ENCODE measurements around the gene NALCN.

NALCN gene

DNA sequence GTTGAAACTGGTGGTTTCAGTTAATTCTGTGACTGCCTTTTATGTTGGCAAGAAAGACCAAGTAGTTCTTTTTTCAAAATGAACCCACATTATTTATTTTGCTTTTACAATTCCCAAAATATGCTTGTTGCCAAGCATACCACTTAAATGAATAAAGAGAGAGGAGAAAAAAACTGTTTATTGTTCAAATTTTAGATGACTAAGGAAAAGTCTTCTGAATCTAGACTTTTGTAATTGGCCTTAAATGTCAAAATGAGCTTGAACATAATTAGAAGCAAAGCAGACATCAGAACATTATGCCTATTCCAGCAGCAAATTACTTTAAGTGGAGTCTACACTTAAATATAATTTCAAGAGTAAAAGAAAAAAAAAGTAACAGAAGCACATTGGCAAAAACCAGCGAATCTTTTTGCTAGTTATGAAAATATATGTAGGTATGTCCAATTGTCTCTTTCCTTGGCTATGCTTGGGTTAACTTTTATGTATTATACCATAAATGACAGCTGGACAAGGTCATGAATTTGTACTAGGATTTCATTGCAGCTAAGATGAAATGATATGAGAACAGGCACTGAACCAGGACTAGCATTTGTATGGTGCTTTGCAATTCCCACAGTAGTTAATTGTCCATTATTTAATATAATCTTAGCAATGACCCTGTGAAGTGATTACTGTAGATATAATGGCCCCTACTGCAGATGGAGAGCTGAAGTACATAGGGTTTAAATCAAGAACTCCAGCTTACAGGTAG lies 211.9 kb downstream of the NALCN start:
- no peak for DNase-seq

DNA sequence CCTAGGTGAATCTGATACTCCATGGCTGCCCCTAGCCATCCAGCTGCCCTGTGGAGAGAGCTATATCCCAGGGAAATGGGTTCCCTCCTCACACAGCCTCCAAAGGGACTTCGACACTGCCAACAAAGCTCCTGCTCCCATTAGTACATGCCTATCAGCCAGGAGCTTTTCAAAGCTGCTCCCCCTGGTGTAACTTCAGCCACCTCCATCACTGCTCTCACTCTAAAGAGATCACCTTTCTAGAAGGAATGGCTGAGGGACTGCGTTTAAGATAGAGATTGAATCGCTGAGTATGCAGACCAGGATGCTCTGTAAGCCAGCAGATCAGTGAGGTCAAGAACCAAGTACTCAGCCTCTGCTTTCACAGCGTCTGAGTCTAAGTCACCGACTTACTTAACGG lies 213.7 kb downstream of the NALCN start:
- DNase-seq: no peak

DNA sequence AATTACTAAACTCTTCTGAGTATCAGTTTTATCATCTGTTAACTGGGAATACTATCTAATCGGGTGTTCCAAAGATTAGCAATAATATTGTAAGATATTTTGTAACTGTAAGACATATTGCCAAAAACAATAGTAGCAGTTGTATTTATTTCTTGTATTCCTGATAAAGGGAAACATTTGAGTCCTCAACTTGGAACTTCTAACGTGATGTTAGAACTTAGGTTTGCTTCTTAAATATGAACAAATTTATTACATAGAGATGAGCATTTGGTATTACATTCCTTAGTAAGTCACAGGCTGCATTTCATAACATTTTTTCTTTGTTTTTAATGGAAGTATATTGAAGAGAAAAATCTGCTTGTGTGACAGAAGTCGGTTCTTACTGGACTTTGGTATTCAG lies 225.3 kb downstream of the NALCN start:
- DNase-seq: no peak

DNA sequence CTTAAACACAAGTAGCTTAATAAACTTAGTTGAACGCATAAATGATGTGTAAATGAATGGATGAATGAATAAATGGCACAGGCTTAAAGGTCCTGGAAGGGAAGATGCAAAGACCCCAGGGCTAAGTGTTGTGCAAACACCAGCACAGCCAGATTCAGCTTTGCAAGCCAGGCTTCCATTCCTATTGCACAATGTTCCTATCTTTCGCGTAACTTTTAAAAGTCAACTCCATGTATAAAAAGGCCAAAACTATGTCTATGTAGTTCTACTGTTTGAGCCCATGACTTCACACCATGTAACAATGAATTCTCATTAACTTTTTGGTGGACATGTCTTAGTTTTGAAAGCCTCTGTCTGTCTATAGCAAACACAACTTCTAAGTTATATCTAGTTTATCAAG lies 226.0 kb downstream of the NALCN start:
- DNase-seq: no peak

DNA sequence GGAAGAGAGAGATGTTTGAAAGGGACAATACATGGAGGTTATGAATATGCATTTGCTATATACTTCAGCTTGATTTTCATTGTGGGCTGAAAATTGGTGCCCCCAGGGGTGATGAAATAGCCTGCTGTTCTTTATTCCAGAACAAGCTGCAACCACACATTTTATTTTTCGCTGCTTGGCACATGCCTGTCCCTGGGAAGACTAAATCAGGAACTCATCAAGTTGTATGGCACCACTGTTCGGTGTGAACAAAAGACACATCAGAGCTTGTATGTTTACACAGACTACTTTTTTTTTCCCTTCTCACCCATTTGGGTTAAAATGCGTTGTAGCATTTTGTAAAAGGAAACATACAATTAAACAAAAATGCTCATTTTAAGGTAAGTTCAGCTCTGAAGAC lies 230.7 kb downstream of the NALCN start:
- DNase-seq: peak in 3 of 14 donors; percentile 1 to 3 (median 2)

DNA sequence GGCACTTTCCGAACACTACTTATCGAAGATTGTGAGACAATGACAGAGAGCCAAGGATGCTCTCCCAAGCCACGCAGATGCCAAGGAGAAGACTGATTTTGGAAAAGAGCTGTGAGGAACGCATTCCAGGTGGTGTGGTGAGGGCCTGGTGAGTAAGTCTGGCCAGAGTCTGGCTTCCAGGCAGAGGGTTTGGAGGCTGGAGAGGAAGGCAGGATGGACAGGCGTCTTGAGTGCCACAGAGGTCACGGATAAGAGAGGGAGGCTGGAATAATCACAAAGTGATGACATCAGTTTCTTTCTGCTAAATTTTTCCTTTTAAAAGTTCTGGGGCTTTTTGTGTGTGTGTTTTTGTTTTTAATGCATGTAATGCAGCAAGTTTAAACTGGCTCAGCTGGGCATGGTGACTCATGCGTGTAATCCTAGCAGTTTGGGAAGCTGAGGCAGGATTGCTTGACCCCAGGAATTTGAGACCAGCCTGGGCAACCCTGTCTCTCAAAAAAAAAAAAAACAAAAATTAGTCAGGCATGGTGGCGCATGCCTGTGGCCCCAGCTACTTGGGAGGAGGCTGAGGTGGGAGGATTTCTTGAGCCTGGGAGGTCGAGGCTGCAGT lies 235.1 kb downstream of the NALCN start:
- no peak for DNase-seq

DNA sequence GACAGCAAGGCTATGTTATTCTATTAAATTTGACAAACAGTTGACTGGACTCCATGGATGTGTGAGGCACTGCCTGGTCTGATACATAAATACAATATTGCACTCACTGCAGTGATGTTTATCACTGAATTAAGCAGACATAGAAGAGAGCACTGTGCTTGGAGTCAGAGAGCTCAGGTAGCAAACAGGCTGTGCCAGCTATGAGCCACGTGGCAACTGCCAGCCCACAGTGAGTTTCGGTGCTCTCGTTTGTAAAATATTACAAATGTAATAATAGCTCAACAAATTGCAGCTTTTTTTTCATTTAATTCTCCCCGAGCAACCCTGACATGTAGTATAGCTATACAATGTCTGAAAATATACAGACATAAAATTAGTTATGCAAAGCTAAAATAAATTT lies 237.3 kb downstream of the NALCN start:
- no peak for DNase-seq

DNA sequence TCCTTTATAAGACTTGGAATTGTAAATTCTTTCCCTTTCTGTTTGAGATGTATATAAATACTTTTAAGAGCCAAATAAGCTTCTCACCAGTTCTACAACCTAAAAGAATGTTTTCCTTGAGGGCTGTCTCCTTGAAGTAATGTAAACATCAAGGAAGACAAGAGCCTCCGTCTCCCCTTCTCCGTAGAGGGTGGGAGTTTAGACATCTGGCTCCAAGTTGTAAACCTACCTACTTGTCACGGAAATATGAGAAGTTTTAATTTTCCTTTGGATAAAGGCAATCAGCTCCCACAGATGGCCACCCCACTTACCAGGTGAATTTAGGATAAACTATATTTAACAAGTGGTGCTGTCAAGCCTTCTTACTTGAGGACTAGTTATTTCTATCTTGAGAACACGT lies 237.9 kb downstream of the NALCN start:
- DNase-seq: no peak

DNA sequence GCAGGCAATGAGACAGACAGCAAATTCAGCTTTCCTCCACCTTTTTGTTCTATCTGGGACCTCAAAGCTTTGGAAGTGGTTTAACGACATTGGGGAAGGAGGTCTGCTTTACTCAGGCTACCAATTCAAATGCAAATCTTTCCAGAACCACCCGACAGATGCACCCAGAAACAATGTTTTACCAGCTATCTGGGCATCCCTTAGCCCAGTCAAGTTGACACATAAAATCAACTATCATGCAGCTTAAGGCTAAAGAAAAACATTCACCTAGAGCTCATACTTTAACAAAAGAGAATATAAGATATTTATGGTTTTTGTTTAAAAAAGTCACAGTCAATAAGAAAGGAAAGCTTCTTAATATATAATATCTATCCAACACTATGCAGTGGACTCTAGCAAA lies 246.0 kb downstream of the NALCN start:
- DNase-seq: no peak

DNA sequence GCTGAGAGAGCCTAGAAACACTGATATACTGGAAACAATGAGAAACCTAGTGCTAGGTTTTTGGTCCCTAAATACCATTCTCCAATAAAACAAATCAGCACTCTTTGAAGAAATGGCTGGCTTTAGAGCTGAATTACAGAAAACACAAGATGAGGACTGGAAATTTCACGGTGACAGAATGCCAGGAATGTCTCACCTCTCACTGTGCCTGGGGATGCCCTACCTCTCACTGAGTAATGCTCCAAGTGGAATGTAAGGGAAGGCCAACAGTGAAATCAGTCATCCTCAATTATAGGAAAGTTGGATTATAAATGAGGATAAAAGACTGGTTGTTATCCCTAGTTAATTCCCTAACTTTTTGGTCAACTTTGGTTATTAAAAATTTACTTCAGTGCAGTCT lies 259.0 kb downstream of the NALCN start:
- no peak for DNase-seq

DNA sequence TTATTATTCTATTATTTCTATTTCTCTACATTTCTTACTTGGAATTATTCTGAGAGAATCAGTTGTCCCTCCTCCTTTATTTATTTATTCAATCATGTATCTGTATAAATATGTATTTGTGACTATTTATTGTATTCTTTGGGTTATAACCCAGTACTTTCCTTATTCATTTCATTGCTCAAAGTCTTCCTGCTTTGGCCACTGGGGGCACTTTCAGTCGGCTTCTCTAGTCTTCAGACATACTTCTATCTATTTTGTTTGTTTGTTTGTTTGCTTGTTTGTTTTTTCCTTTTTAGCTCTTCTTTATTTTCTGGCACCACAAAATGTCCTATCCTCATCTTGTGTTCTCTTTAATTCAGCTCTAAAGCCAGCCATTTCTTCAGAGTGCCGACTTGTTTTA lies 260.4 kb downstream of the NALCN start:
- no peak for DNase-seq

DNA sequence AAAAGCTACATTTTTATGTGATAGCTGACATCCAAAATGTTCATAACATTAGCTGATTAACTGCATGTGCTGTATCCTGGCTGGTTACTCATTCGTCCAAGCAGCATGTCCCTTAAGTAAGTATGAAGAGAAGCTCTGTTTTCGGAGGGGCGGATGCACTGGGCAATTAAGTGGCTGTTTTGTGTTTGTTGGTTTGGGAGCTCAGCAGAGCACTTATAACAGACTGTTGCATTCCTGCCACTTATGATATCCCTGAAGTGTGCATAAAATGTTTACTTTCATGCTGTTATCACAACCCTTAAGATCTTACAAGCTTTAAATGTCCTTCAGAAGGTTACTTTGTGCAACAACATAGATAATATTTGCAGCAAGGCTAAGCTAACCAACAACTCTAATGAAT lies 264.1 kb downstream of the NALCN start:
- no peak for DNase-seq

DNA sequence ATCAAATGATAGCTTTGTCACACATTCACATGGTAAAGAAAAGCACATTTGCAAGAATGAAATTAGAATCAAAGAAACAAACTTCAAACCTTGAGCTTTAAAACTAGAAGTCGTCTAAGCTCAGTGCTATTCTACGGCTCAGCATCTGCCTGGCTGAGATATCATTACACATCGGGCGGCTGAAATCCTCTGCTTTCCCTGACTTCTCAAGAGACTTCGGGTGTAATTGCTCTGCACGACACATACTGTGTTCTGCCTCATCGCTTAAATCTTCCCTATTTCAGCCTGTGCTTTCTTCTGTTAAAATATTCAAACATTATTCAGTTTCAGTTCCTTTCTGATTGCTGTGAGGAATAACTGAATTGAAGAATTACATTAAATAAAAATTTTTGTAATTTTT lies 265.3 kb downstream of the NALCN start:
- no peak for DNase-seq

DNA sequence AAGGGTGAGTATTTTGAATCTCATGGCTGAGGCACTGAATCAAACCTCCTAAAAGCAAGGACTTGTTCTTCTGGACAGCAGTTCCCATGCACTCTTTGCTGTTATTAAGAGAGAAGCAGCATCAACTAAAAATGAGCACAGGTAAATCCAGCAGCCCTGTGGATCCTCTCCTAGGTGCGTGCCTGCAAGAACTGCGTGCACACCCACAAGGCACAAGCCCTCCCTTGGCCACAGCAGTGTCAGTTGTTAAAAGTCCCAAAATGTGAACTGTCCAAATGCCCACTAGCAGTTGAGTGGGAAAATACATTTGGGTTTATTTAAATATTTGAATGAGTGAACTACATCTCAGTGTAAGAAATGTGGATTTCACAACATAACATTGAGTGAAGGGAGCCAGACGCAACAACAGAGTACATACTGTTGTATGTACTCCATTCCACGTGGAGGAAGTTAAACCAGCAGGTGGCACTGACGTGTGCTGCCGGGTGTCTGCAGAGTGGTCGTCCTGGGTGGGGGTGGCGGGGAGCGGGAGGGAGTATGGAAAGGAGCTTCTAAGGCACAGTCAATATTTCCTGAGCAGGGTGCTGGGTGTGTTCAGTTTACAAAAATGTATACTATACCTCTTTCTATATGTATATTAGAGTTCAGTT lies 266.4 kb downstream of the NALCN start:
- DNase-seq: no peak

DNA sequence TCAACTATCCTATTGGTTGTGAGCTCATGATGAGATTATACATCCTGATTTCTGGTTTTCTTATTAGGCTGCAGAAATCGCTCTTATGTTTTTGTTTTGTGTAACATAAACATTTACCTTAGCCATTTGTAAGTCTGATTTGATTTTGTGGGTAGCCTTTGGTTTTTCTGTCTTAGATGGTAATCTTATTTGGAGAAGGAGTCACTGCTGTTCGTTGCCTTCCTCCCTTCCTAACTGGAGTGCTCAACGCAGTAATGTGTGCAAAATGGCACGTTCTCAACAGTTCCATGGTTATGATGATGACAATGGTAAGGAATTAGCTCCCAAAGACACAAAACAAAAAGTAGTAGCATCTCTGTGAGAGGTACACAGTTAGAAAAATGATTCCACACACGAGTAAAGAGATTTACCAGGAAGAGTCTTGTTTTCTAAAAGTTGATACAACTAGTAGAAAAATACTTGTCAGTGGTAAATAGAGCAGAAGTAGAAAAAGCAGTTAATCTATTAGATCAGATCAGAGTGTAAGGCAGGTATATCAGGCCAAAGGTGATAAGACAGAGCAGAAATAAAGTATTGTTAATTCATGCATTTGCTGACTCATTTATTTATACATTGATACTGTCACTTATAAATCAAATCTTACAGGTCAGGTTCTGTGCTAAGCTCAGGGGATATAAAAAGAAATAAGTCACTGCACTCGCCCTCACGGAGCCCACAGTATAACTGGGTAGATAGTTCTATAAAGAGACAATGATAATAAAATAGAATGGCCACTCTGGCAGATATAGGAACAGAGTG lies 270.0 kb downstream of the NALCN start:
- no peak for DNase-seq

DNA sequence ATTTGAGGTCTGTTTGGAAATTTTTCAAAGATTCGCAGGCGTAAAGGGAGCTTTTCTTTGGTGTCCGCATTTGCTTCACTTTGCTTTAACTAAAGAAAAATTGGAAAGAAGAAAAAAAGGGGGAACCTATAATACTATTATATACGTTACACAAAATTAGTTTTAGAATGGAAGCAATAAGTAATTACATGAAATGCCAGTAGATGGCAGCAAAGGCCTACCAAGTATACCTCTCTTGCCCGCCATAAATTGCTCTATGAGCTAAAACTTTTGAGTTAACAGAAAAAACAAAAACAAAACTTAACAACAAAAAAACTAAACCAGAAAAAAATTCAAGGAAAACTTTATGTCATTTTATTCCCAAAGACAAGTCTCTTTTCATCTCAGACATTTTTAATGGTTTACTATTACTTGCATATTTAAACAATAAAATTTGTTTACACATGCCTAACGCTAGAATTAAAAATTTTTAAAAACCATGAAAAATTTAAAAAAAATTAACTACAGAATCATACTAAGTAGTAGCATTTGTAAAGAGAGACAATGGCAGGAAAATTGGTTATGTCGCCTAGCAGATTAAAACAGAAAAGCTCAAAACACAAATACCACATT lies 271.4 kb downstream of the NALCN start:
- peak in 2 of 14 donors; percentile 7 to 12 for DNase-seq

DNA sequence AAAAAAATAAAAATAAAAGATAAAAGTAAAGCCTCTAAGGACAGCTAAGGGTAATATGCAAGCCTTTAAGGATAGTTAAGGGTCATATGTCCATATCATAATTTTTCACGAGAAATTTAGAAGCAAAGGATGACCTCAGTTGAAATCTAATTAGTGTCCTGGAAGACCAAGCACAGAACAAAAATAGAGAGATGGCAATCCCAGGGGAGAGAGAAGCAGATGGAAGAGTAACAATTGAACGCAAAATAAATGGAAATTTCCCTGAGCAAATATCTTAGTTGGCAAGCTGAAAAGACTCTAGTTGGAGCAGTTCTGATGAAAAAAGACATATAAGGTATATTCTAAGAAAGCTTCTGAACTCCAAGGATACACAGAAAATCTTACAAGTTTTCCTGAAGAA lies 275.4 kb downstream of the NALCN start:
- peak in 1 of 14 donors; percentile 77 for DNase-seq

DNA sequence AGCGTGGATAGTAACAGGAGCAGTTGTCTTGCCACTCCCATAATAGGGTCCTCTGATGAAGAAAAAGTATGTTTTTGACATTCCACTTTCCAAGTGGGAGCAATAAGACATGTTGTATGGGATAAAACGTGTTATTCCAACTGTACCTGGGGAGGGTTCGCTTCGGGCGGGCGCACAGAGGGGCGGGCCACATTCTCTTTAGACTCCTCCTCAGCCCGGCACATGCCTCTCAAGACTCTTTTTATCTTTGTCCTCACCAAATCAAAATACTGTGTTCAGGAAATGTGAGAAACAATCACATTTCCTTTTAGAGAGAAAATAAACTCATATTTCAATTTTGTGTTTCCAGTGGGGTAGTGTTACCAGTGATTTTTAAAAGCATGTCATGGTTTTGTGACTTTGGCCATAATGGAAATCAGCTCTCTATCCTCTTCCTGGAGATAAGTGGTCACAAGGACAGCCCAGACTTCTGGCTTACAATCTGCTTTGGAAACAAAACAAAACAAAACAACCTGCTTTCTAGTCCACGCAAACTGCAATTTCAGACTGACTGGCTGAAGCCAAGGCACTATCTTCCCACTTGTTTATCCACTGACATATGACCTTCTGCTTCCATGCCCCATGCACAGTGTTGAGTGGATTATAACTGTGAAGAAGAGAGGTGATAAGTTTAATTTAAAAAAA lies 276.1 kb downstream of the NALCN start:
- peak in 1 of 14 donors; percentile 62 for DNase-seq

DNA sequence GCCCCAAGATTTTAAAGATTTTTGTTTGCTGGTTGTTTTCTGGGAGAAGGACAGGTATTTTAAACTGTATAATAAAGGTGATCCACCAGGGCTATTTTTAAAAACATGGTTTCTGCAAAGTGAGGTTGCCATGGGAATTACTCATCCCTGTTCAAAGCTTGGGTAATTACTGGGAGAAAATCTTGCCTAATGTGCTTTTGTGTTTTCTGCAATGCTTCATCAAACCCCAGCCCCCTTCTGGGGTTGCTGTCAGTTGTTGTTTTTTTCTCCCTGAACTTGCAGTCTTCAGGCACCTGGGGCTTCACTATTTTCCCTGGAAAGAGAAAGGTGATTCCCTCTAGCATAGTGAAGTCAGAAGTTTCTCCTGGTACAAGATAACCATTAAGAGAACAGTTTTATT lies 277.2 kb downstream of the NALCN start:
- DNase-seq: no peak

DNA sequence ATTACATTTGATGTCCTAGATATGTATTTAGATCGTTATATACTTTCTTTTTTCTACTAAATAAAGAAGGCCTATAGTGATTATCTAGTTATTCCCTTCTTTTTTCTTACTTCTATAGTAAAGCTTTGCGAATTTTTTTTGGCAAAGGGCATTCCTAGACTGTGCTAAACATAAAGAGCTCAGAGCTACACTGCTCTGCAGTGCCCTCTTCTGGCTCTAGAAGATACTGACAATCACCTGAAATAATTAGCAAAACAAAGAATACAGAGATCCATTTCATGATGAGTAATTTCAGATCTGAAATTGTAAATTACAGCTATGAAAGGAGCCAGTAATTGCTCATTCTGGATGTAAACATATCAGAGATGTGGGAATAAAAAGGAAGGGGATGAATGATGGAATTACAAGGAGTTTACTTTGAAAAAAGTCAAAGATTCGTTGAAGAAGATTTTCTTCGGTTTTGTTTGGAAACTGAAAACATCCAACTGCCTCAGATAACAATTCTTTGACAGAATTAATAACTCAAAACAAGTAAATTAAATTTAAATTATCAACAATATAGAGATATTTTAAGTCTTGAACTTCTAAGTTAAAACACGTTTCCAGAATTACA lies 288.5 kb downstream of the NALCN start:
- DNase-seq: peak in 1 of 14 donors; percentile 28

DNA sequence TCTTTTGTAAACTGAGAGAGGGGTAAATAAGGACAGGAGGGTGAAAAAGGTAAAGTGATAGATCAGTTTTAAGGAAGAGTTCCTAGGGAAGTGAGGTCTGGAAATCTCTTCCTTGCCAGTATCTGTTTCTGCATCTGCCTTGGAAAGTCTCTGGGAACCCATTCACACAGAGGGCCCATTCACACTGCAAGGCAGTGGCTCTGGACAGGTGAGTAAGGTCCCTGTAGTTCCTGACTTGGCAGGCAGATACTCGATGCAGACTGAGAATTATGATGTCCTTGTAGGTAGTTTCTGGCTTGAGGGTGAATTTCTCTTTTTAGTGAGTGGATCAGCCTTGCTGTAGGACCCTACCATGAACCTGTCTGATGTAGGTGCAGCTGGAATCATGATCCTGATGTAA lies 293.3 kb downstream of the NALCN start:
- no peak for DNase-seq

DNA sequence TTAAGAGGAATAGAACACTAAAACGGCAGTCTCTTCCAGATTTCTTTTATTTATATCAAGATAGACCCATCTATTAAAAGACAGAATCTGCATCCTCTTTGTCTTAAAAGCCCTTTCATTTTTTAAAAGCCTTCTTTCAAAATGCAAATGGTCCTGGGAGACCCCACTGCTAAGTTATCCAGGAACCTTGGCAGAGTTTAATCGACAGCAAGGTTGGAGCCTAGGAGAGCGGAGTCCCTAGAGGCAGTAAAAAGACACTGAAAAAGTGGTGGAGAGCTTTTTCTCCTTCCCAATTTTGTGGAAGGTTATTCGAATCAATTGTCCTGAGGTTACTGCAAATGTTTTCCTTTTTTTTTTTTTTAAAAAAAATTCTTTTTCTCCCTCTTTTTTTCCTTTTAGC lies 294.7 kb downstream of the NALCN start:
- DNase-seq: no peak

Data from C1 segment of cervical spinal cord (tissue), 14 donors.